Uterus (tissue), 4 donors: Measurements from ENCODE around the gene APOL4. TPM values are rescaled to one million over a fixed set of nuclear protein-coding genes. Genes with fewer than 3 reads are reported as not detected.

ENCODE experiments used
- DNase-seq, 2 donors: peaks; one replicate each; pipeline ENCODE4 v3.0.0-alpha.2; 2019 to 2020
- H3K27ac ChIP-seq, 2 donors: fragments of 200-600 bp; sonication (generic); 1 replicate in 1 of 2; 2 replicates in 1 of 2; pipeline ENCODE4 v1.5.1; 2016 to 2018
- H3K27me3 ChIP-seq, 2 donors: fragments of 200-600 bp; sonication (generic); one replicate each; pipeline ENCODE4 v1.5.1; 2018 to 2019; ENCODE audit warnings: control low read depth in 1 of 2
- H3K36me3 ChIP-seq, 2 donors: fragments of 200-600 bp; sonication (generic); one replicate each; pipeline ENCODE4 v1.5.1; 2019; ENCODE audit warnings: control low read depth in 1 of 2
- H3K4me1 ChIP-seq, 2 donors: fragments of 200-600 bp; sonication (generic); one replicate each; pipeline ENCODE4 v1.5.1; 2018 to 2019; ENCODE audit warnings: control low read depth in 1 of 2
- H3K4me3 ChIP-seq, 2 donors: fragments of 200-600 bp; sonication (generic); 1 replicate in 1 of 2; 2 replicates in 1 of 2; pipeline ENCODE4 v1.5.1; 2018 to 2019; ENCODE audit warnings: mild to moderate bottlenecking in 1 of 2
- H3K9me3 ChIP-seq, 2 donors: fragments of 200-600 bp; sonication (generic); one replicate each; pipeline ENCODE4 v1.5.1; 2019; ENCODE audit warnings: control low read depth in 1 of 2
- POLR2A ChIP-seq, 2 donors: fragments of 450-650 bp; IDR thresholded peaks; one replicate each; pipeline ENCODE4 v1.6.1; 2016; ENCODE audit warnings: antibody characterized with exemption in 2 of 2, mild to moderate bottlenecking in 1 of 2, moderate library complexity in 1 of 2
- intact Hi-C: fragments of 100-400 bp; cut with DNase I; formaldehyde crosslinking; loops from one replicate; pipeline ENCODE4 v1.15.1; 2023; ENCODE audit warnings: low total_unique reads
- total RNA-seq, 4 donors: library from RNA; depleted of rRNA in 3 of 4; stranded (reverse); fragments of >200 nt in 3 of 4; gene quantifications; one replicate each; pipeline versions ENCODE4 v1.1.0 to v1.2.4, GENCODE V29; 2014 to 2023
- TF ChIP-seq, protein P1 (sequence below), 4 experiments: fragments of 200-600 bp in 2 of 4; fragments of 450-650 bp in 2 of 4; sonication (generic) in 2 of 4; IDR thresholded peaks; one replicate each; pipeline ENCODE4 v1.5.1; 2016 to 2019; ENCODE audit warnings: antibody characterized with exemption in 4 of 4, mild to moderate bottlenecking in 2 of 4, moderate library complexity in 1 of 4
- donor health status: DM: yes; HTN: yes; CAD: no.

The APOL4 gene
- total RNA-seq, 4 donors from 2014 or later = 1.0 to 35.2 (median 16.9) TPM; not detected in 1

DNA sequence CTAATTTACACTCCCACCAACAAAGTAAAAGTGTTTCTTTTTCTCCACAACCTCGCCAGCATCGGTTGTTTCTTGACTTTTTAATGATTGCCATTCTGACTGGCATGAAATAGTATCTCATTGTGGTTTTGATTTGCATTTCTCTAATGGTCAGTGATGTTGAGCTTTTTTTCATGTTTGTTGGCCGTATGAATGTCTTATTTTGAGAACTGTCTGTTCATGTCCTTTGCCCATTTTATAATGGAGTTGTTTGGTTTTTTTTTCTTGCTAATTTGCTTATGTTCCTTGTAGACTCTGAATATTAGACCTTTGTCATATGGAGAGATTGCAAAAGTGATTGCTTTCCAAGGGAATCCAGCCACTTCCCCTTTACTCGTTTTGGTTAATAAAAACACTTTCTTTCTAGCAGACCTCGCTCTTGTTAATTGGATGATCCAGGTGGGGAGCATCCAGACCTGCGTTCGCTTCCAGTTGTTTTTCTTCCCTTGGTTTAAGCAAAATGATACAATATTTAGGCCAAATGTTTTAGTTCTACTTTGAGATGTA is 17.1 kb upstream of the APOL4 start:
- no peak for DNase-seq
- intact Hi-C loops = no loop called here
- no peak overlapping the region for H3K4me3 ChIP-seq
- no peaks in the 10 kb centered on the region for H3K4me1 ChIP-seq
- no peak overlapping the region for H3K27ac ChIP-seq
- H3K36me3 ChIP-seq = no peaks in the 10 kb centered on the region
- no peak for TF ChIP-seq POLR2A (IDR thresholded peaks at IDR 0.05)
- TF ChIP-seq, protein P1, sequence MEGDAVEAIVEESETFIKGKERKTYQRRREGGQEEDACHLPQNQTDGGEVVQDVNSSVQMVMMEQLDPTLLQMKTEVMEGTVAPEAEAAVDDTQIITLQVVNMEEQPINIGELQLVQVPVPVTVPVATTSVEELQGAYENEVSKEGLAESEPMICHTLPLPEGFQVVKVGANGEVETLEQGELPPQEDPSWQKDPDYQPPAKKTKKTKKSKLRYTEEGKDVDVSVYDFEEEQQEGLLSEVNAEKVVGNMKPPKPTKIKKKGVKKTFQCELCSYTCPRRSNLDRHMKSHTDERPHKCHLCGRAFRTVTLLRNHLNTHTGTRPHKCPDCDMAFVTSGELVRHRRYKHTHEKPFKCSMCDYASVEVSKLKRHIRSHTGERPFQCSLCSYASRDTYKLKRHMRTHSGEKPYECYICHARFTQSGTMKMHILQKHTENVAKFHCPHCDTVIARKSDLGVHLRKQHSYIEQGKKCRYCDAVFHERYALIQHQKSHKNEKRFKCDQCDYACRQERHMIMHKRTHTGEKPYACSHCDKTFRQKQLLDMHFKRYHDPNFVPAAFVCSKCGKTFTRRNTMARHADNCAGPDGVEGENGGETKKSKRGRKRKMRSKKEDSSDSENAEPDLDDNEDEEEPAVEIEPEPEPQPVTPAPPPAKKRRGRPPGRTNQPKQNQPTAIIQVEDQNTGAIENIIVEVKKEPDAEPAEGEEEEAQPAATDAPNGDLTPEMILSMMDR (IDR thresholded peaks at IDR 0.05) = no peak
- no peaks in the 10 kb centered on the region for H3K9me3 ChIP-seq
- H3K27me3 ChIP-seq = no peaks in the 10 kb centered on the region

DNA sequence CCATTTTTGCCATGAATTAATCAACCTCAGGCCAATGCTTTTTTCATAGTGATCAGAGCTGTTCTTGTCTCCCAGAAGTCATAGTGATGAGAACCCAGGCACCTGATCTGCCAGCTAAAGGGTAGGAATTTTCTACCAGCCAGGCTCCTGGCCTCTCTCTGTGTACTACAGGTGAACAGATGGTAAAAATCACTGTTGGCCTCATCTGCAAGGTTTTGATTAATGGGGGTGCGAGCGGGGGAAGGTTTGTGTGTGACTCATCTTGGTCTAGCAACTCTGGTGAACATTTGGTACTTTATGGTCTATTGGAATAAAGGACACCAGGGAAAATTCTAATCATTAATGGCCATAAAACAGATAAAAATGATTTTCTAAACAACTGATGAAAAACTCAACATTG is 14.4 kb upstream of the APOL4 start:
- H3K36me3 ChIP-seq = no peaks in the 10 kb centered on the region
- H3K4me1 ChIP-seq = no peaks in the 10 kb centered on the region
- no peak for TF ChIP-seq POLR2A (IDR thresholded peaks at IDR 0.05)
- TF ChIP-seq, protein P1 (IDR thresholded peaks at IDR 0.05) = no peak
- H3K27me3 ChIP-seq = no peaks in the 10 kb centered on the region
- H3K27ac ChIP-seq = no peak overlapping the region
- H3K9me3 ChIP-seq = no peaks in the 10 kb centered on the region
- H3K4me3 ChIP-seq = no peak overlapping the region
- no peak for DNase-seq
- intact Hi-C loops = no loop called here

DNA sequence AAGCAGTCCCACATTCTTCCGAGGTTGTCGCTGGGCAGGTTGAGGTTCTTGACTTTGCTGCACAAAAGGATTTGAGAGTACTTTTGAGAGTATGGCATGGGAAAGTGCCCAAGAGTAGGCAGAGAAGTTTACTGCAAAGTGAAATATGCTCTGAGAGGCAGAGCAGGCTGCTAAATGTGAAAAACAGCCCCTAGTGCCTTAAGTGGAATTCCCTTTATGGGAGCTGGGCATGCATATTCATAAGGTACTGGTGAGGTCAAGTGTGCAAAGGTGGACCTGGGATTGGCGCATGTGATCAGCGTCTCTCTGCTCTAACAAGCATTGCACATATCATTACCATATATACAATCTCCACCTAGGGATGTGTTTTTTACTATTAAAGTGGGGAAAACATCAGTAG is 12.0 kb upstream of the APOL4 start:
- no peak for DNase-seq
- H3K27ac ChIP-seq = no peak overlapping the region
- no peaks in the 10 kb centered on the region for H3K9me3 ChIP-seq
- intact Hi-C loops = no loop called here
- H3K4me3 ChIP-seq = no peak overlapping the region
- H3K36me3 ChIP-seq = no peaks in the 10 kb centered on the region
- TF ChIP-seq, protein P1 (IDR thresholded peaks at IDR 0.05) = no peak
- no peak for TF ChIP-seq POLR2A (IDR thresholded peaks at IDR 0.05)
- no peaks in the 10 kb centered on the region for H3K4me1 ChIP-seq
- H3K27me3 ChIP-seq = no peaks in the 10 kb centered on the region

DNA sequence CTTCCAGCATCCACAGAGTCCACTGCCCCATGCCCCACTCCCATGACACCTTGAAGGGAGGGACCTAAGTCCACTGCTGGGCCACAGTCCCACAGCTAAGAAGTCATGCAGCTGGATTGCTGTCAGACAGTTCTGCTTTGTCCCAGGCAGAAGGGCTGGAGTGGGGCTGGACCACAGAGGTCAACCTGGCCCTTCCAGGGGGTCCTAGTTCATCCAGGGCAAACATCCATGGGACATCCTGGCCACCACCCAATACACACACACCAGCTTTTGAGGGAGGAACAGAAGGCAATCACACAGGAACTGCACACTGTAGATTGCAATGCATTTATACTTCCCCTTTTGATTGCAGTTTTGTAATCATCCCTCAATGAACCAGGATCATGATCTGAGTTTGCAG is 11.3 kb upstream of the APOL4 start:
- no peaks in the 10 kb centered on the region for H3K4me1 ChIP-seq
- TF ChIP-seq POLR2A (IDR thresholded peaks at IDR 0.05) = no peak
- TF ChIP-seq, protein P1 (IDR thresholded peaks at IDR 0.05) = no peak
- no peaks in the 10 kb centered on the region for H3K36me3 ChIP-seq
- intact Hi-C loops = no loop called here
- no peak overlapping the region for H3K4me3 ChIP-seq
- H3K9me3 ChIP-seq = no peaks in the 10 kb centered on the region
- DNase-seq = no peak
- H3K27me3 ChIP-seq = no peaks in the 10 kb centered on the region
- H3K27ac ChIP-seq = no peak overlapping the region

DNA sequence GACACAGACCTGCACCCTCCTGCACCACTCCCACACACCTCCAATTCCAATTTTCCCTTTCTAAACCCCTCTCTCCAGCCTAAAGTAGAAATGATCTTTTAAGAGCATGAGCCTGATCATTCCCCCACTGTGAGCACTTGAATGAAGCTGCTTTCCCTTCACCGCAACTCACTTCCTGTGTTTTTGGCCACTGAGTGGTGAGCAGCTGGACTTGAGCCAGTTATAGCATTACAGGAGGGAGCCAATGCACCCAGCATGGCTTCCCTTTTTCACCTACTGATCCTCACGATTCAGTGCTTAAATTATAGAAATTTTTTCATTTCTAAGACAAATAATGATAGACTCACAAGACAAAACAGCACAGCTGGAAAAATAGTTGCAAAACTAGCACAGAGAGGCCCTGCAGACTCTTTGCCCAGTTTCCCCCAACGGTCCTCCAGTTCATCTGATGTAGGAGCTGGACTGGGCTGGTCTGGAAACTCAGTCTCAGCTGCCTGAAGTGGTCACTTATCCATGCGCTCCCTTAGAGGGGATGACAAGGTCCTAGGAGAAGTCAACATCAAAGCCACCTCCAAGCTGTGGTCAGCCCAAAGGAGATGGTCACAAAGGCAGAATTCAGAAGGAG is 9.7 kb upstream of the APOL4 start:
- TF ChIP-seq, protein P1 (IDR thresholded peaks at IDR 0.05) = no peak
- no peak for TF ChIP-seq POLR2A (IDR thresholded peaks at IDR 0.05)
- intact Hi-C loops = no loop called here
- H3K4me1 ChIP-seq = no peaks in the 10 kb centered on the region

More for the DNA sequence above, 9.7 kb upstream of the APOL4 start:
- no peak for DNase-seq
- H3K9me3 ChIP-seq = no peaks in the 10 kb centered on the region
- H3K4me3 ChIP-seq = no peak overlapping the region
- no peak overlapping the region for H3K27ac ChIP-seq
- no peaks in the 10 kb centered on the region for H3K27me3 ChIP-seq
- no peaks in the 10 kb centered on the region for H3K36me3 ChIP-seq
